ENCODE results near the gene NOP53.

DNA sequence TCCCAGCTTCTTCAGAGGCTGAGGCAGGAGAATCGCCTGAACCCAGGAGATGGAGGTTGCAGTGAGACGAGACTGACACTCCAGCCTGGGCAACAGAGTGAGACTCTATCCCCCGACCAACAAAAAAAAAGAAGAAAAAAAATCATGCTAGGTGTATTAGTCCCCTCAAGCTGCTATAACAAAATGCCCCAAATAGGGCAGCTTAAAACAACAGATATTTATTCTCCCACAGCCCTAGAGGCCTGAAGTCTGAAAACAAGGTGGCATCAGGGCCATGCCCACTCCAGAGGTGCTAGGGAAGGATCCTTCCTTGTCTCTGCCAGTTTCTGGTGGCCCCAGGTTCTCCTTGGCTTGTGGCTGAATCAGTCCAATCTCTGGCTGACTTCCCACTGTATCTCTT, 40.7 kb upstream of the NOP53 start:
- TF ChIP-seq GATA2 (IDR thresholded peaks at IDR 0.05; ENCODE audit: low read depth, low read length), result no peak
- no peak for TF ChIP-seq GATA3 (IDR thresholded peaks at IDR 0.05; ENCODE audit: low read depth, low read length)
